Fibroblast of lung (primary cell): ENCODE data around the gene PFDN1.

Experiments
- EZH2 ChIP-seq: IDR thresholded peaks from 2 replicates; pipeline ENCODE4 v1.5.1; 2012; ENCODE audit warnings: low read length, control low read depth, mild to moderate bottlenecking; ENCODE audit errors: missing control alignments
- TF ChIP-seq, protein P1 (sequence below), 2 donors: IDR thresholded peaks in 1 of 2; conservative IDR thresholded peaks in 1 of 2; 1 replicate in 1 of 2; 2 replicates in 1 of 2; pipeline ENCODE4 v1.5.1; 2011 to 2012; ENCODE audit warnings: low read length in 2 of 2, control low read depth in 1 of 2, inconsistent platforms in 1 of 2, low read depth in 1 of 2, mild to moderate bottlenecking in 1 of 2

DNA sequence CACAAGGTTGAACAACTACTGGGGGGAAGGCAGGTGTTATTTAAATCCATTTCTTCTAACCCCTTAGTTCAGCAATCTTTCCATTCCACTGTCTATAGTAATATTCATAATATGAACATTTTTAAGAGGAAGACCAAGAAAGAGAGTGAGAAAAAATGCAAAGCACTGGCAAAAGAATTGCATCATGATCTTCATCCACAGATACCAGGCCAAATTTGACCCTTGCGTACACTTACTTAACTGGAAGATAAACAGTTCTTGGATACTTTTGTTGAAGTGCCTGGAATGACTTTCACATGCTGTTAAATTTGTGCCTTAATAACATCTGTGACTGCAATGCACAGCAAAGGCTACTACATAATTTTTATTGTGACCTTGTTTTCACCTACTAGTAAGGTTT lies 1.8 kb downstream of the PFDN1 start:
- TF ChIP-seq, protein P1, sequence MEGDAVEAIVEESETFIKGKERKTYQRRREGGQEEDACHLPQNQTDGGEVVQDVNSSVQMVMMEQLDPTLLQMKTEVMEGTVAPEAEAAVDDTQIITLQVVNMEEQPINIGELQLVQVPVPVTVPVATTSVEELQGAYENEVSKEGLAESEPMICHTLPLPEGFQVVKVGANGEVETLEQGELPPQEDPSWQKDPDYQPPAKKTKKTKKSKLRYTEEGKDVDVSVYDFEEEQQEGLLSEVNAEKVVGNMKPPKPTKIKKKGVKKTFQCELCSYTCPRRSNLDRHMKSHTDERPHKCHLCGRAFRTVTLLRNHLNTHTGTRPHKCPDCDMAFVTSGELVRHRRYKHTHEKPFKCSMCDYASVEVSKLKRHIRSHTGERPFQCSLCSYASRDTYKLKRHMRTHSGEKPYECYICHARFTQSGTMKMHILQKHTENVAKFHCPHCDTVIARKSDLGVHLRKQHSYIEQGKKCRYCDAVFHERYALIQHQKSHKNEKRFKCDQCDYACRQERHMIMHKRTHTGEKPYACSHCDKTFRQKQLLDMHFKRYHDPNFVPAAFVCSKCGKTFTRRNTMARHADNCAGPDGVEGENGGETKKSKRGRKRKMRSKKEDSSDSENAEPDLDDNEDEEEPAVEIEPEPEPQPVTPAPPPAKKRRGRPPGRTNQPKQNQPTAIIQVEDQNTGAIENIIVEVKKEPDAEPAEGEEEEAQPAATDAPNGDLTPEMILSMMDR (conservative IDR thresholded peaks at IDR 0.05 in 1 of 2, IDR thresholded peaks at IDR 0.05 in 1 of 2; ENCODE audit: low read depth in 1 of 2, low read length in 2 of 2): no peak
- no peak for TF ChIP-seq EZH2
